GM21717 (cell line): ENCODE results near the gene SMG6.

Experiments
- ATAC-seq: cut with Tn5 transposase; IDR thresholded peaks from one replicate; pipeline ENCODE4 v1.9.1; 2021; ENCODE audit warnings: mild to moderate bottlenecking, moderate library complexity; ENCODE audit not compliant: unreplicated experiment

SMG6 gene

GRCh38 chr17:2110436-2110835 lies 193.1 kb downstream of the SMG6 start:
- ATAC-seq: no peak

GRCh38 chr17:2108170-2108569 lies 195.4 kb downstream of the SMG6 start:
- ATAC-seq: no peak

GRCh38 chr17:2107506-2107905 lies 196.1 kb downstream of the SMG6 start:
- no peak for ATAC-seq

GRCh38 chr17:2107050-2107449 lies 196.5 kb downstream of the SMG6 start:
- no peak for ATAC-seq

- ATAC-seq: no peak
Observed at GRCh38 chr17:2106308-2106955, 197.2 kb downstream of the SMG6 start.

- no peak for ATAC-seq
Observed at GRCh38 chr17:2105663-2106062, 197.9 kb downstream of the SMG6 start.

- ATAC-seq: no peak
Observed at GRCh38 chr17:2102931-2103809, 200.4 kb downstream of the SMG6 start.

GRCh38 chr17:2101448-2102257 lies 201.9 kb downstream of the SMG6 start:
- ATAC-seq: no peak

GRCh38 chr17:2095536-2095910 lies 208.1 kb downstream of the SMG6 start:
- ATAC-seq: no peak

GRCh38 chr17:2094891-2095535 lies 208.6 kb downstream of the SMG6 start:
- ATAC-seq: no peak

- ATAC-seq: no peak
Observed at GRCh38 chr17:2093349-2093748, 210.2 kb downstream of the SMG6 start.

- no peak for ATAC-seq
Observed at GRCh38 chr17:2092253-2092652, 211.3 kb downstream of the SMG6 start.

- no peak for ATAC-seq
Observed at GRCh38 chr17:2090804-2091534, 212.6 kb downstream of the SMG6 start.

GRCh38 chr17:2090210-2090641 lies 213.4 kb downstream of the SMG6 start:
- no peak for ATAC-seq

- peak; percentile 18 for ATAC-seq
Observed at GRCh38 chr17:2089021-2089422, 214.6 kb downstream of the SMG6 start.

GRCh38 chr17:2087597-2088211 lies 215.9 kb downstream of the SMG6 start:
- ATAC-seq: peak; percentile 29

GRCh38 chr17:2086306-2086705 lies 217.3 kb downstream of the SMG6 start:
- ATAC-seq: no peak

- no peak for ATAC-seq
Observed at GRCh38 chr17:2085648-2085949, 218.0 kb downstream of the SMG6 start.

GRCh38 chr17:2084766-2085647 lies 218.6 kb downstream of the SMG6 start:
- ATAC-seq: no peak
